ENCODE results near the gene HOXB2. TPM values are rescaled to one million over a fixed set of nuclear protein-coding genes. Genes with fewer than 3 reads are reported as not detected.

The HOXB2 gene
- total RNA-seq, 1 donor from 2014 or later: 43.7 TPM

DNA sequence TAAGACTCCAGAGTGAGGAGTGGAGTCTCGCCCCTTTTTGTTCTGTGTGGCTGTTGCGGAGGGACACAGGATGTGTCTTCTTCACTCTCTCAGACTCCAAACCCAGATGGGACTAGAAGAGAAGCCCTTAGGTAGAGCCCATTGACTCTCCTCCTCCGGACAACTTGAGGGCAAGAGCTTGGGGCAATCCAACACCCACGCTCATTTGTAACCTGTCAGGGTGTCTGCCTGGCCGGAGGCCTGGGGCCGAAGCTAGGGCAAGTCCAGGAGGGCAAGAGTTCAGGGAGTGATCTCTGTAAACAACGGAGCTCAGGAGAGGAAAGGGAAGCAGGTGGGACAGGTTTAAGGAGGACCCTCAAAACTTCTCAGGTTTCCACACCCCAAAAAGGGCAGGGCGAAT lies 12.6 kb downstream of the HOXB2 start:
- DNase-seq (ENCODE audit: low read depth): no peak
- H3K4me3 ChIP-seq (ENCODE audit: low read depth, low read length): no peak overlapping the region
- TF ChIP-seq CTCF (conservative IDR thresholded peaks at IDR 0.05; ENCODE audit: low read depth, low read length): no peak

DNA sequence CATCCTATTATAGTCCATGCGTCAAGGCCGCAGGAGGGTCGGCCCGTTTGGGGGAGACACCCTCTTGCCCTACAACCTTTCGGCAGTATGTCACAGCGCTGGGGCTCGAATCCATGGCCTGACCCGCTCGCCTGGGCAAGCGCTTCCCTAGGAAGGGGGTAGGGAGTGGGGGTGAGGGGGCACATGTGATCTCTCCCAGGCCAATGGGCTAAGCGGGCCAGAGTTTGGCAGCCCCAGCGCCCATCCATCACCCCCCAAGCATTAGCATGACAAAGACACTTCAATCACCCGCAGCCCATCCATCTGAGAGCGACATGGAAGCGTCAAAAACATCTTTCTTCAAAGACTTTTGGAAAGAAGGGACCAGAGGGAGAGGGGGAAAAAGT lies 14.0 kb downstream of the HOXB2 start, which contains the start of gene HOXB1:
Gene HOXB1, minus strand, starts transcription at position 125 of the 386 bp plus-strand sequence. Its CDS starts 107 bp downstream, at position 18.
- H3K4me3 ChIP-seq (ENCODE audit: low read depth, low read length): no peak within 1 kb of the TSS
- no peak for TF ChIP-seq CTCF (conservative IDR thresholded peaks at IDR 0.05; ENCODE audit: low read depth, low read length)
- no peak for DNase-seq (ENCODE audit: low read depth)

GRCh38 chr17:48530208-48530886 lies 14.6 kb downstream of the HOXB2 start:
- DNase-seq (ENCODE audit: low read depth): no peak
- TF ChIP-seq CTCF (conservative IDR thresholded peaks at IDR 0.05; ENCODE audit: low read depth, low read length): no peak
- no peak overlapping the region for H3K4me3 ChIP-seq (ENCODE audit: low read depth, low read length)

- no peak for TF ChIP-seq CTCF (conservative IDR thresholded peaks at IDR 0.05; ENCODE audit: low read depth, low read length)
- H3K4me3 ChIP-seq (ENCODE audit: low read depth, low read length): no peak overlapping the region
- DNase-seq (ENCODE audit: low read depth): no peak
Measured at GRCh38 chr17:48529683-48530009, 15.3 kb downstream of the HOXB2 start.

DNA sequence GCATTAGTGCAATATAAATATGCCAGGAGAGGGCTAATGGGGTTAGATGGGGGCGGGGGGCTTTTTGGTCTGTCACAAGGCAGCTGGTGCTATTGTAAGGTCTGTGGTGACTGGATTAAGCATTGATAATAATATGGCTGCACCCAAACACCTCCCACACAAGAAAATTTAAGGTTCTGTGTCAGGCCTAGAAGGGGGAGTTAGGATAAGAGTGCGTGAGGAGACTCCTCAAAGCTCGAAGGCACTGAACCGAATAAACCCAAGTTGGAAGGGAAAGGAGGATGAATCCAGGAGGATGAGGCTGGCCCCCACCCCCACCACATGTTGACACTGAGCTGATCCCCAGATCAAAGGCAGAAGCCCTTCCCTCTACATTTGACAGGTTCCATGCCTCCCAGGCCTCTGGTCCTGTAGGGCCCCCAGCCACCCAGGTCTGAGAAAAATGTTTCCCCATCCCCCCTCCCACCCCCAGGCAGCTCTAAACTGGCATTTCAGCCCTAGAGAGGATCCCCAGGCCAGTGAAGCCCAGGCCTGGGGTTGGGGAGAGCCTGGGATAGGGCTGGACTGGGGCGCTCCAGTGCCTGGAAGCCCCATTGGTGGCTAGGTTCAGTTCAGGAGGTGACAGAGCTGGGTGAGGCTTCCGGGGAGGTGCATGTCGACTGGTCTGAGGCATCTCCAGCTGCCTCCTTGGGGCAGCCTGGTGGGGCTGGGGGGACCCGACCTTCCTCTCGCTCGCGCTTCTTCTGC lies 15.8 kb downstream of the HOXB2 start:
- no peak overlapping the region for H3K4me3 ChIP-seq (ENCODE audit: low read depth, low read length)
- TF ChIP-seq CTCF (conservative IDR thresholded peaks at IDR 0.05; ENCODE audit: low read depth, low read length): no peak
- no peak for DNase-seq (ENCODE audit: low read depth)

- no peak for DNase-seq (ENCODE audit: low read depth)
- TF ChIP-seq CTCF (conservative IDR thresholded peaks at IDR 0.05; ENCODE audit: low read depth, low read length): no peak
- H3K4me3 ChIP-seq (ENCODE audit: low read depth, low read length): no peak overlapping the region
Measured at GRCh38 chr17:48528153-48528935, 16.6 kb downstream of the HOXB2 start.

Data from epithelial cell of proximal tubule (primary cell).